Activated naive CD8-positive, alpha-beta T cell (primary cell): Measurements from ENCODE around the gene ERLIN1.

Experiments used
- H3K27ac Mint-ChIP-seq: one replicate; pipeline ENCODE4 v1.8.0; 2021; ENCODE audit warnings: mixed read lengths
- H3K27me3 Mint-ChIP-seq: one replicate; pipeline ENCODE4 v1.8.0; 2021; ENCODE audit warnings: mixed read lengths
- H3K36me3 Mint-ChIP-seq: one replicate; pipeline ENCODE4 v1.8.0; 2021; ENCODE audit warnings: mixed read lengths
- H3K4me1 Mint-ChIP-seq: one replicate; pipeline ENCODE4 v1.8.0; 2021; ENCODE audit warnings: low read depth, mixed read lengths
- H3K4me3 Mint-ChIP-seq: one replicate; pipeline ENCODE4 v1.8.0; 2021; ENCODE audit warnings: mild to moderate bottlenecking, mixed read lengths
- H3K9me3 Mint-ChIP-seq: one replicate; pipeline ENCODE4 v1.8.0; 2021; ENCODE audit warnings: low read depth, mixed read lengths

Gene ERLIN1

GRCh38 chr10:100100651-100101184, 85.1 kb downstream of the ERLIN1 start:
- H3K36me3 Mint-ChIP-seq: no peaks in the 10 kb centered on the region
- peaks cover 22% of the 10 kb centered on the region for H3K27me3 Mint-ChIP-seq
- no peaks in the 10 kb centered on the region for H3K9me3 Mint-ChIP-seq
- H3K4me1 Mint-ChIP-seq: no peaks in the 10 kb centered on the region
- H3K4me3 Mint-ChIP-seq: no peak overlapping the region
- H3K27ac Mint-ChIP-seq: no peak overlapping the region
